ENCODE data around the gene UNKL.

- TF ChIP-seq CTCF (IDR thresholded peaks at IDR 0.05), result no peak
- no peak for TF ChIP-seq POLR2A (IDR thresholded peaks at IDR 0.05)
- no peak for TF ChIP-seq POLR2AphosphoS5 (IDR thresholded peaks at IDR 0.05)
Measured at GRCh38 chr16:1442697-1443096, 28.2 kb upstream of the UNKL start.
